Testis (tissue), 3 donors: ENCODE measurements around the gene MTCL1. TPM values are rescaled to one million over a fixed set of nuclear protein-coding genes. Genes with fewer than 3 reads are reported as not detected.

Experiments used
- DNase-seq: peaks from one replicate; pipeline ENCODE4 v3.0.0-alpha.2; 2019
- H3K27ac ChIP-seq, 2 donors: fragments of 200-600 bp; sonication (generic); one replicate each; pipeline ENCODE4 v1.5.1; 2019
- H3K27me3 ChIP-seq: fragments of 200-600 bp; sonication (generic); one replicate; pipeline ENCODE4 v1.5.1; 2019
- H3K36me3 ChIP-seq: fragments of 200-600 bp; sonication (generic); one replicate; pipeline ENCODE4 v1.5.1; 2017; ENCODE audit warnings: low read depth; ENCODE audit errors: missing control alignments
- H3K4me1 ChIP-seq: fragments of 200-600 bp; sonication (generic); one replicate; pipeline ENCODE4 v1.5.1; 2019
- H3K4me3 ChIP-seq, 2 donors: fragments of 200-600 bp; sonication (generic); one replicate each; pipeline ENCODE4 v1.5.1; 2017 to 2019
- H3K9me3 ChIP-seq: fragments of 200-600 bp; sonication (generic); one replicate; pipeline ENCODE4 v1.5.1; 2017
- POLR2A ChIP-seq: fragments of 450-650 bp; IDR thresholded peaks from one replicate; pipeline ENCODE4 v1.6.1; 2017; ENCODE audit warnings: antibody characterized with exemption, mild to moderate bottlenecking, moderate library complexity
- WGBS, 2 donors: methylation state at CpG; one replicate each; pipeline ENCODE4 v1.1.5; 2018; 5-methylcytosine and 5-hydroxymethylcytosine counted together
- intact Hi-C: fragments of 100-400 bp; cut with DNase I; formaldehyde crosslinking; loops from one replicate; pipeline ENCODE4 v1.15.1; 2023; ENCODE audit warnings: low total_unique reads
- polyA plus RNA-seq: library from polyadenylated mRNA; stranded (reverse); fragments of 350-450 nt; fragmentation: Illumina TruSeq; extraction: RNeasy Lipid Tissue Mini Kit (QIAGEN cat#74804); gene quantifications from one replicate; pipeline ENCODE4 v1.2.3, GENCODE V29; 2014; ENCODE audit warnings: low read depth, low replicate concordance; ENCODE audit not compliant: insufficient read depth
- total RNA-seq, 2 donors: library from RNA; depleted of rRNA; stranded (reverse); fragments of >200 nt; gene quantifications; one replicate each; pipeline ENCODE4 v1.2.3, GENCODE V29; 2016
- TF ChIP-seq, protein P1 (sequence below), 3 experiments: fragments of 450-650 bp in 2 of 3; fragments of 200-600 bp in 1 of 3; sonication (generic) in 1 of 3; IDR thresholded peaks; one replicate each; pipeline ENCODE4 v1.5.1; 2016 to 2019; ENCODE audit warnings: antibody characterized with exemption in 3 of 3, mild to moderate bottlenecking in 2 of 3, moderate library complexity in 1 of 3

Gene MTCL1
- total and polyA plus RNA-seq, 3 donors from 2014 or later: 27.5 to 139 (median 95.8) TPM

DNA sequence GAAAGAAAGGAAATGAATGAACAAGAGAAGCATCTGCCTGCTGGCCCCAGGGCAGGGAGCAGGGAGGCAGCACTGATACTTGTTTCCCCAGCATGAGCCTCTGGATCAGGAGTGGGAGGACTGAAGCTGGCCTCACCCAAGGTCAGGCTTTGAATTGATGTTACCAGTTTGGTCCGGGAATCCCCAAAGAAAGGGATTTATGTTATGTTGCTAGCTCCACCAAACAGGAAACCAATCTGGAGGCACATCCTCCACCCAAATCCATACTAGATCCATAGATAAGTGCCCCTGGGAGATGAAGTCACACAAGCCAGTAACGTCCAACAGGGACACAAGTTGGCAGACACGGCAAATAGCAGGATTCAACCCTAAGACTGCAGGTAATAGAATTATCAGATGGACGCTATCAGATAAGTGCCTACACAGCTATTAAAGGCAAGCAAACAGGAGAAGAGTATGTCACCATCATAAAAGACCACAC lies 85.9 kb downstream of the MTCL1 start:
- TF ChIP-seq, protein P1, sequence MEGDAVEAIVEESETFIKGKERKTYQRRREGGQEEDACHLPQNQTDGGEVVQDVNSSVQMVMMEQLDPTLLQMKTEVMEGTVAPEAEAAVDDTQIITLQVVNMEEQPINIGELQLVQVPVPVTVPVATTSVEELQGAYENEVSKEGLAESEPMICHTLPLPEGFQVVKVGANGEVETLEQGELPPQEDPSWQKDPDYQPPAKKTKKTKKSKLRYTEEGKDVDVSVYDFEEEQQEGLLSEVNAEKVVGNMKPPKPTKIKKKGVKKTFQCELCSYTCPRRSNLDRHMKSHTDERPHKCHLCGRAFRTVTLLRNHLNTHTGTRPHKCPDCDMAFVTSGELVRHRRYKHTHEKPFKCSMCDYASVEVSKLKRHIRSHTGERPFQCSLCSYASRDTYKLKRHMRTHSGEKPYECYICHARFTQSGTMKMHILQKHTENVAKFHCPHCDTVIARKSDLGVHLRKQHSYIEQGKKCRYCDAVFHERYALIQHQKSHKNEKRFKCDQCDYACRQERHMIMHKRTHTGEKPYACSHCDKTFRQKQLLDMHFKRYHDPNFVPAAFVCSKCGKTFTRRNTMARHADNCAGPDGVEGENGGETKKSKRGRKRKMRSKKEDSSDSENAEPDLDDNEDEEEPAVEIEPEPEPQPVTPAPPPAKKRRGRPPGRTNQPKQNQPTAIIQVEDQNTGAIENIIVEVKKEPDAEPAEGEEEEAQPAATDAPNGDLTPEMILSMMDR (IDR thresholded peaks at IDR 0.05): no peak
- no peak for TF ChIP-seq POLR2A
- Histone ChIP-seq H3K27ac (peak overlapping the region in 1 of 2 donors; percentile 55), H3K9me3 (no peaks in the 10 kb centered on the region), H3K27me3 (no peaks in the 10 kb centered on the region), H3K4me1 (peaks cover 31% of the 10 kb centered on the region), H3K36me3 (no peaks in the 10 kb centered on the region), H3K4me3 (no peak overlapping the region)
- intact Hi-C loops: no loop called here
- WGBS, 2 donors: 58 to 69% methylated on average over 4 of the region's 4 CpGs
- peak; percentile 89 for DNase-seq

DNA sequence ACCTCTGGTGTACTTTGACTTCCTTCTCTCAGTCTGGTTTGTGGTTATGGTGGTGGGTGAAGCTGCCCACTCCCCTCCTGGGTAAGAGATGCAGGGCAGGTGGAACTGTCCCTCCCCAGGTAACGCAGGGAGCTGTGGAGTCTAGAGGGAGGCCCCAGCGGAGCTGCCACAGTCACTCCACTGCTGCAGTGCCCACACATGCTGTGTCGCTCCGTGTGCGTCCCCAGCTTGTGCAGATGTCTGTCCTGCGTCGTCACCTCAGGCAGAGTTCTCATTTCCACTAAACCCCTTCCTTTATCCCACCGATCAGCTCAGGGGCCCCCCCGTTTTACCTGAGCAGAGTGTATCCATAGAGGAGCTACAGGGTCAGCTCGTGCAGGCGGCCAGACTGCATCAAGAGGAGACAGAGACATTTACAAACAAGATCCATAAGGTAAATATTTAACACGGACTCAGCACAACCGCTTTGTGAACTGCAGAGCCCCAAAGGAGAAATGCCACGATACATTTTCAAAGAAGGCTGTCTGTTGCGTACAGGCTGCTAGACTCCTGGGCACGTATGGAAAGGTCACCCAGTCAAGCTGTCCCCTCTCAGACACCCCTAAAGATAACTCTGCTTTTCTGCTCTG lies 87.4 kb downstream of the MTCL1 start:
- H3K27ac ChIP-seq: no peak overlapping the region
- H3K9me3 ChIP-seq: no peaks in the 10 kb centered on the region
- no peak overlapping the region for H3K4me3 ChIP-seq
- no peaks in the 10 kb centered on the region for H3K36me3 ChIP-seq
- no peak for DNase-seq
- no peak for TF ChIP-seq POLR2A
- TF ChIP-seq, protein P1 (IDR thresholded peaks at IDR 0.05): no peak
- intact Hi-C loops: no loop called here
- H3K27me3 ChIP-seq: no peaks in the 10 kb centered on the region
- H3K4me1 ChIP-seq: peaks cover 35% of the 10 kb centered on the region
- WGBS, 2 donors: 90 to 91% methylated on average over 16 of the region's 16 CpGs

DNA sequence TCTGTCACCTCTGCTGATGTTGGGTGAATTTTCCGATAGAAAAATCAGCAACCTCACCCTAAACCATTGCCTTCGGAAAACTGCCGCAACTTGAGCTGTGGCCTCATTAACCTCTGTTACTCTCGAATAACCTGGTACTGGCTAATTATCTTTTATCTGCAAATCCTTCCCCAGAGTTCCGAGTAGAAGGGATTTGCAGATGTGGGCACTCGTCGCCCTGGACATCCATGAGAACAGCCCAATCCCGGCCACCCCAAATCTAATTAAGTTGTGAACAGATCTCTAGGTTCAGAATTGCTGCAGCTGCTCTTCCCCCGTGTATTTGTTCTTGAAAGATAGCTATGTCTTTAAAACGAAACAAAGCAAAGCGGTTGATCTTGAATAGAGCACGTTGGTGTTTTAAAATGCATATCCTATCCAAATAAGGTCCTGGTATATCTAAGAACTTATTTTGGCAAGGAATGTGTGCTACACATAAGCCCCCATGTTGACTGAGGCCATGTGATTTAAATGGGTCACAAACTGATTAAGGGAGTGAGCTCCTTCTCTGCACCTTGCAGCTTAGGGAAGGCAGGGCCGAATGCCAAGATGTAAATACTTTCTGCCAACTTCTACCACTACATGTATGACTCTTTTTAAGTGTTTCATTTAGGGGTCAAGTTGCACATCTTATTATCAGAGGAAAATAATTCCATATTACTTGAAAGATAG lies 88.2 kb downstream of the MTCL1 start:
- no peak for TF ChIP-seq POLR2A
- TF ChIP-seq, protein P1 (IDR thresholded peaks at IDR 0.05): no peak
- no peak for DNase-seq
- H3K4me1 ChIP-seq: peaks cover 36% of the 10 kb centered on the region
- no peaks in the 10 kb centered on the region for H3K9me3 ChIP-seq
- intact Hi-C loops: no loop called here
- 61 to 81% methylated on average over 13 of the region's 13 CpGs for whole genome bisulfite sequencing, 2 donors
- H3K36me3 ChIP-seq: no peaks in the 10 kb centered on the region
- no peak overlapping the region for H3K27ac ChIP-seq
- H3K4me3 ChIP-seq: no peak overlapping the region
- no peaks in the 10 kb centered on the region for H3K27me3 ChIP-seq

DNA sequence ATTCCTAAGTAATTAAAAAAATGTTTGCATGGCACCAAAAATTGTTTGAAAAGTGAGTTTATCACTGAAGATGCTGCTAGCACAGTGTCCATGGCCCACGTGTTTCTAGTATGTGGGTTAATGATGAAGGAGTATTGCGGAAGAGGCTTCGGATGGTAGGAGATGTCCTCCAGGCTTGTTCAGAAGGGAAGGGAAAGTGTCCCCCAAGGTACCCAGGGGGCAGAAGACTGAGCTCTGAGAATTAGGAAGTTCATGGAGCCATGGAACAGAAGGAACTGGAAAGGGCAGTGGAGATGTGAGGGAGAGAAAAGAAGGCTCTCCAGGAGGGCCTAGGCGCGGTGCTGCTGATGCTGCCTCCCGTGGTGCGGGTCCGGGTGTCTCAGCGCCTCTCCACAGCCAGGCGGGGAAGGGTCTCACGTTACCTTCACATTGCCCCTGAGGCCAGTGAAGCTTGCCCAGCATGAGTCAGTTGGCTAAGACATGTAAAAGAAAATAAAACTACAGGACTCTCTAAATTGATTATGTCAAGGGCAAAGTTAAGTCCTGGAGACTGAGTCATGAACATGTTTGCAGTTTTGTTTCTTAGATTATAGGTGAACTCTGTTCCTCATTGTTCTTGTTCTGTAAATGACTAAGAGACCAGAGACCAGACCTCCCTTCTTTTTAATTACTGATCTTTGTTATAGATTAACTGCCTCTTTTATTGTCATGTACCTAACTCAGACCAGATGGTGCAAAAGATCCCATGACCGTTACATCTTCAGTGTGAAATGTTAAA lies 89.0 kb downstream of the MTCL1 start:
- H3K27me3 ChIP-seq: no peaks in the 10 kb centered on the region
- no peak overlapping the region for H3K4me3 ChIP-seq
- H3K27ac ChIP-seq: no peak overlapping the region
- peaks cover 39% of the 10 kb centered on the region for H3K4me1 ChIP-seq
- DNase-seq: no peak
- WGBS, 2 donors: 86 to 90% methylated on average over 12 of the region's 12 CpGs
- no peaks in the 10 kb centered on the region for H3K36me3 ChIP-seq
- TF ChIP-seq POLR2A: no peak
- TF ChIP-seq, protein P1 (IDR thresholded peaks at IDR 0.05): no peak
- no peaks in the 10 kb centered on the region for H3K9me3 ChIP-seq
- intact Hi-C loops: no loop called here
